H1 (cell line): ENCODE results near the gene JPH3. TPM values are rescaled to one million over a fixed set of nuclear protein-coding genes. Genes with fewer than 3 reads are reported as not detected.

ENCODE experiments used
- EP300 ChIP-seq, 2 experiments: IDR thresholded peaks; 1 replicate in 1 of 2; 2 replicates in 1 of 2; pipeline ENCODE4 v1.6.1; 2011 to 2012; ENCODE audit warnings: low read depth in 2 of 2, low read length in 2 of 2, mild to moderate bottlenecking in 2 of 2, borderline replicate concordance in 1 of 2, inconsistent platforms in 1 of 2, moderate library complexity in 1 of 2
- SP4 ChIP-seq: IDR thresholded peaks from 2 replicates; pipeline ENCODE4 v1.6.1; 2012; ENCODE audit warnings: low read length, inconsistent platforms
- TCF12 ChIP-seq: IDR thresholded peaks from 2 replicates; pipeline ENCODE4 v1.6.1; 2011; ENCODE audit warnings: low read depth, mild to moderate bottlenecking, low read length
- polyA plus RNA-seq, 7 experiments: library from polyadenylated mRNA; depleted of rRNA in 3 of 7; stranded (reverse) in 5 of 7; unstranded in 2 of 7; fragments of >200 nt in 5 of 7; fragments of 200-250 nt in 2 of 7; gene quantifications; 1 replicate in 5 of 7; 2 replicates in 1 of 7; 4 replicates in 1 of 7; pipeline versions ENCODE4 v1.2.1 to v1.2.3, GENCODE V29; 2011 to 2013; ENCODE audit warnings: missing spikeins in 2 of 7, mixed read lengths in 2 of 7
- total RNA-seq: library from RNA; stranded (reverse); fragmentation: NEBNext Ultra II Directional; extraction: Animal tissue kit (Norgen Biotek cat#: 25700); gene quantifications from 2 replicates; pipeline ENCODE4 v1.2.1, GENCODE V29; 2021
- TF ChIP-seq, protein P1 (sequence below): fragments of 300-600 bp; sonication (generic); IDR thresholded peaks from 2 replicates; pipeline ENCODE4 v1.7.1; 2012; ENCODE audit warnings: low read length, moderate library complexity, mild to moderate bottlenecking, inconsistent platforms; ENCODE audit not compliant: insufficient replicate concordance

The JPH3 gene
- total and polyA plus RNA-seq, 2 of the 8 experiments (the other 6 are each of a cell fraction or from before 2014, with no cell fraction given): 10.3 to 28.3 TPM

DNA sequence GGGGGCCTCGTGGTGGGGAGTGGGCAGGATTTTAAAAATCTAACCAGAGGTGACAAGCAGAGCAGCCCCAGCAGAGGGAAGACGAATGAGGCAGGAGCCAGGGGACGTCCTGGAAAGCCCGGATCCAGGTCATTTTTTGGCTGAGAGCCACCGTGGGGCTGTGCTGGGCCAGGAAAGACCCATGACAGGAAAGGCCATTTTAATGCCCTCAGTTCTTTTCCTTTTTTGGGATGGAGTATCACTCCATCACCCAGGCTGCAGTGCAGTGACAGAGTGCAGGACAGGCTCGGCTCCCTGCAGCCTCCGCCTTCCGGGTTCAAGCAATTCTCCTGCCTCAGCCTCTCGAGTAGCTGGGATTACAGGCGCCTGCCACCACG, 30.5 kb upstream of the JPH3 start (continued):
- TF ChIP-seq, protein P1, sequence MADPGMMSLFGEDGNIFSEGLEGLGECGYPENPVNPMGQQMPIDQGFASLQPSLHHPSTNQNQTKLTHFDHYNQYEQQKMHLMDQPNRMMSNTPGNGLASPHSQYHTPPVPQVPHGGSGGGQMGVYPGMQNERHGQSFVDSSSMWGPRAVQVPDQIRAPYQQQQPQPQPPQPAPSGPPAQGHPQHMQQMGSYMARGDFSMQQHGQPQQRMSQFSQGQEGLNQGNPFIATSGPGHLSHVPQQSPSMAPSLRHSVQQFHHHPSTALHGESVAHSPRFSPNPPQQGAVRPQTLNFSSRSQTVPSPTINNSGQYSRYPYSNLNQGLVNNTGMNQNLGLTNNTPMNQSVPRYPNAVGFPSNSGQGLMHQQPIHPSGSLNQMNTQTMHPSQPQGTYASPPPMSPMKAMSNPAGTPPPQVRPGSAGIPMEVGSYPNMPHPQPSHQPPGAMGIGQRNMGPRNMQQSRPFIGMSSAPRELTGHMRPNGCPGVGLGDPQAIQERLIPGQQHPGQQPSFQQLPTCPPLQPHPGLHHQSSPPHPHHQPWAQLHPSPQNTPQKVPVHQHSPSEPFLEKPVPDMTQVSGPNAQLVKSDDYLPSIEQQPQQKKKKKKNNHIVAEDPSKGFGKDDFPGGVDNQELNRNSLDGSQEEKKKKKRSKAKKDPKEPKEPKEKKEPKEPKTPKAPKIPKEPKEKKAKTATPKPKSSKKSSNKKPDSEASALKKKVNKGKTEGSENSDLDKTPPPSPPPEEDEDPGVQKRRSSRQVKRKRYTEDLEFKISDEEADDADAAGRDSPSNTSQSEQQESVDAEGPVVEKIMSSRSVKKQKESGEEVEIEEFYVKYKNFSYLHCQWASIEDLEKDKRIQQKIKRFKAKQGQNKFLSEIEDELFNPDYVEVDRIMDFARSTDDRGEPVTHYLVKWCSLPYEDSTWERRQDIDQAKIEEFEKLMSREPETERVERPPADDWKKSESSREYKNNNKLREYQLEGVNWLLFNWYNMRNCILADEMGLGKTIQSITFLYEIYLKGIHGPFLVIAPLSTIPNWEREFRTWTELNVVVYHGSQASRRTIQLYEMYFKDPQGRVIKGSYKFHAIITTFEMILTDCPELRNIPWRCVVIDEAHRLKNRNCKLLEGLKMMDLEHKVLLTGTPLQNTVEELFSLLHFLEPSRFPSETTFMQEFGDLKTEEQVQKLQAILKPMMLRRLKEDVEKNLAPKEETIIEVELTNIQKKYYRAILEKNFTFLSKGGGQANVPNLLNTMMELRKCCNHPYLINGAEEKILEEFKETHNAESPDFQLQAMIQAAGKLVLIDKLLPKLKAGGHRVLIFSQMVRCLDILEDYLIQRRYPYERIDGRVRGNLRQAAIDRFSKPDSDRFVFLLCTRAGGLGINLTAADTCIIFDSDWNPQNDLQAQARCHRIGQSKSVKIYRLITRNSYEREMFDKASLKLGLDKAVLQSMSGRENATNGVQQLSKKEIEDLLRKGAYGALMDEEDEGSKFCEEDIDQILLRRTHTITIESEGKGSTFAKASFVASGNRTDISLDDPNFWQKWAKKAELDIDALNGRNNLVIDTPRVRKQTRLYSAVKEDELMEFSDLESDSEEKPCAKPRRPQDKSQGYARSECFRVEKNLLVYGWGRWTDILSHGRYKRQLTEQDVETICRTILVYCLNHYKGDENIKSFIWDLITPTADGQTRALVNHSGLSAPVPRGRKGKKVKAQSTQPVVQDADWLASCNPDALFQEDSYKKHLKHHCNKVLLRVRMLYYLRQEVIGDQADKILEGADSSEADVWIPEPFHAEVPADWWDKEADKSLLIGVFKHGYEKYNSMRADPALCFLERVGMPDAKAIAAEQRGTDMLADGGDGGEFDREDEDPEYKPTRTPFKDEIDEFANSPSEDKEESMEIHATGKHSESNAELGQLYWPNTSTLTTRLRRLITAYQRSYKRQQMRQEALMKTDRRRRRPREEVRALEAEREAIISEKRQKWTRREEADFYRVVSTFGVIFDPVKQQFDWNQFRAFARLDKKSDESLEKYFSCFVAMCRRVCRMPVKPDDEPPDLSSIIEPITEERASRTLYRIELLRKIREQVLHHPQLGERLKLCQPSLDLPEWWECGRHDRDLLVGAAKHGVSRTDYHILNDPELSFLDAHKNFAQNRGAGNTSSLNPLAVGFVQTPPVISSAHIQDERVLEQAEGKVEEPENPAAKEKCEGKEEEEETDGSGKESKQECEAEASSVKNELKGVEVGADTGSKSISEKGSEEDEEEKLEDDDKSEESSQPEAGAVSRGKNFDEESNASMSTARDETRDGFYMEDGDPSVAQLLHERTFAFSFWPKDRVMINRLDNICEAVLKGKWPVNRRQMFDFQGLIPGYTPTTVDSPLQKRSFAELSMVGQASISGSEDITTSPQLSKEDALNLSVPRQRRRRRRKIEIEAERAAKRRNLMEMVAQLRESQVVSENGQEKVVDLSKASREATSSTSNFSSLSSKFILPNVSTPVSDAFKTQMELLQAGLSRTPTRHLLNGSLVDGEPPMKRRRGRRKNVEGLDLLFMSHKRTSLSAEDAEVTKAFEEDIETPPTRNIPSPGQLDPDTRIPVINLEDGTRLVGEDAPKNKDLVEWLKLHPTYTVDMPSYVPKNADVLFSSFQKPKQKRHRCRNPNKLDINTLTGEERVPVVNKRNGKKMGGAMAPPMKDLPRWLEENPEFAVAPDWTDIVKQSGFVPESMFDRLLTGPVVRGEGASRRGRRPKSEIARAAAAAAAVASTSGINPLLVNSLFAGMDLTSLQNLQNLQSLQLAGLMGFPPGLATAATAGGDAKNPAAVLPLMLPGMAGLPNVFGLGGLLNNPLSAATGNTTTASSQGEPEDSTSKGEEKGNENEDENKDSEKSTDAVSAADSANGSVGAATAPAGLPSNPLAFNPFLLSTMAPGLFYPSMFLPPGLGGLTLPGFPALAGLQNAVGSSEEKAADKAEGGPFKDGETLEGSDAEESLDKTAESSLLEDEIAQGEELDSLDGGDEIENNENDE: no peak
- no peak for TF ChIP-seq EP300 (IDR thresholded peaks at IDR 0.05; ENCODE audit: borderline replicate concordance in 1 of 2, low read depth in 2 of 2, low read length in 2 of 2)
- no peak for TF ChIP-seq TCF12
- no peak for TF ChIP-seq SP4
- TF ChIP-seq, all 59 proteins: peak for 0
